Measurements from ENCODE around the gene POLR3G.
A peak's percentile ranks its signal among the peaks of the same experiment; 100 is the strongest.

Gene POLR3G

GRCh38 chr5:90550963-90551362, 76.3 kb downstream of the POLR3G start:
- DNase-seq (ENCODE audit: low read depth): no peak

- DNase-seq (ENCODE audit: low read depth): no peak
These were observed 76.7 kb downstream of the POLR3G start for GRCh38 chr5:90551376-90551775.

- no peak for DNase-seq (ENCODE audit: low read depth)
These were observed 79.0 kb downstream of the POLR3G start for GRCh38 chr5:90553711-90554110.

GRCh38 chr5:90554358-90555006, 79.8 kb downstream of the POLR3G start:
- no peak for DNase-seq (ENCODE audit: low read depth)

- DNase-seq (ENCODE audit: low read depth): no peak
These were observed 81.0 kb downstream of the POLR3G start for GRCh38 chr5:90555666-90556065.

GRCh38 chr5:90557391-90557790, 82.7 kb downstream of the POLR3G start:
- DNase-seq (ENCODE audit: low read depth): no peak

- DNase-seq (ENCODE audit: low read depth): no peak
These were observed 83.2 kb downstream of the POLR3G start for GRCh38 chr5:90557871-90558270.

- peak; percentile 29 for DNase-seq (ENCODE audit: low read depth)
These were observed 83.9 kb downstream of the POLR3G start, which contains the start of gene ADGRV1 for GRCh38 chr5:90558344-90559192. Gene ADGRV1 (plus strand): TSS chr5:90558797. CDS start chr5:90558896, 99 bp downstream.

- DNase-seq (ENCODE audit: low read depth): no peak
These were observed 86.1 kb downstream of the POLR3G start for GRCh38 chr5:90560771-90561170.

- no peak for DNase-seq (ENCODE audit: low read depth)
These were observed 87.1 kb downstream of the POLR3G start for GRCh38 chr5:90561766-90562165.

GRCh38 chr5:90562341-90562740, 87.7 kb downstream of the POLR3G start:
- no peak for DNase-seq (ENCODE audit: low read depth)

- DNase-seq (ENCODE audit: low read depth): no peak
These were observed 88.4 kb downstream of the POLR3G start for GRCh38 chr5:90563108-90563507.
